HG03565 (cell line): Measurements from ENCODE around the gene HOXA5.

Experiments
- ATAC-seq: cut with Tn5 transposase; IDR thresholded peaks from one replicate; pipeline ENCODE4 v1.9.1; 2021; ENCODE audit warnings: mild to moderate bottlenecking, moderate library complexity; ENCODE audit not compliant: unreplicated experiment

The HOXA5 gene

DNA sequence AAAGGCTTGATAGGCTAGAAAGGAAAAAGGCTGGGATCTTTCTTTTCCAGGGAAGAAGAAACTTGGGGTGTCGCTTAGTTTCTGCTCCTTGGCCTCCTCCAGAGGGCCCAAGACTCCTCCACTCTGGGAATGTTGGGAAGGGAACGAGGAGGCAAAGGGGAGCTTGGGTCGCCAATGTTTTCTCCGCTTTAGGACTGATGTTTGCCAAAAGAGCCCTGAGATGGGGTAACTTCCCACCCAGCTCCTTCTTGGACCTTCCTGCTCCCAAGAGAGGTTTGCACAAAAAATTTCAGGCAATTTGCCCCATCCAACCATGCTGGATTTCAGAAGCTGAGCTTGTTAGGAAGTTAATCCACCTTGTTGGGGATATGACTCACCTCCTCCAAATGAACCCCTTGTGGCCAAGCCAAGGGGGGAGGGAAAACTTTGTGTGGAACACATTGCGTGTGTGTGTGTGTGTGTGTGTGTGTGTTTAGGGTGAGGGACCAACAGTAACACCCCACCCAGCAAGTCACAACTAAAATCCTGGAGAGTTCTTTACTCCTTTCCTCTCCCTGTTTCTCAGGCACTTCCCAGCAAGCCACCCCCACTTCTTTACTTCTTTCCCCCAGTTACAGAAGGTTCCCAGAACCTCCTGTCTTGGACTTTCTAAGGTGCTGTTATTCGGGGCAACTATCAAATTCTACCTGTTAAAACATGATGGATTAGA lies 32.3 kb downstream of the HOXA5 start:
- ATAC-seq = no peak

DNA sequence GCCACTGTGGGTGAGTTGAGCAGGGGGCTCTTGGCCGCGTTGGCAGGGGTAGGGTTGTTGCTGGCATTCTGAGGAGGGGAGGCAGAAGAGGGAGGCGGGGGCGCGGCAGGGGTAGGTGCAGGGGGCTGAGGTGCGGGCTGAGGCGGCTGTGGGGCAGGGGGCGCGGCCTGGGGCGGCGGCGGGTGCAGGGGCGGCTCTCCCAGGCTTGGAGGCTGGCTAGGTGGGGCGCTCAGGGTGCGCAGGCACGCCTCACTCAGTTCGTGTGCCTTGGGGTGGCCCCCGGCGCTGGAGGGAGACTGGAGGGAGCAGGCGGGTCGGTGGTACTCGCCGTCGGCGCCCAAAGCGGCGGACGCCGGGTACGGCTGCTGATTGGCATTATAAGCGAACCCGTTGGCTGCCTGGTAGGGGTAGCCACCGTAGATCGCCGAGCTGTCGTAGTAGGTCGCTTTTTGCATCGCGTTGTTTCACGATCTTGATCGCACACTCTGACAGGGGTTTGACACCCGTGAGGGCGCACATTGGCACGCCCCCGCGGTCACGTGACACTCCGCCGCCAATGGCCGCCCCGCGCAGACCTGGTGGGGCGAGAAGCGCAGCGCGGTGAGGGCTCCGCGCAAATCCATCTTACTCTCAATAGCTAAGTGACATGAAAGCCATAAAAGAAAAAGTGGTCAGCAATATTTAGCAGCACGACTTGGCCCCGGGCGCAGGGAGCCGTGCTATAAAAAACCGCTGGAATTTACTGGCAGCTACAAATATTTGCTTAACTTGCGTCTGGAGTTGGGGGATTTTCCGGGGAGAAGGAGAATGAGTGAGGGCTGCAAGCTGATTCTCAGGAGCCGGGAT lies 33.1 kb downstream of the HOXA5 start:
- no peak for ATAC-seq

DNA sequence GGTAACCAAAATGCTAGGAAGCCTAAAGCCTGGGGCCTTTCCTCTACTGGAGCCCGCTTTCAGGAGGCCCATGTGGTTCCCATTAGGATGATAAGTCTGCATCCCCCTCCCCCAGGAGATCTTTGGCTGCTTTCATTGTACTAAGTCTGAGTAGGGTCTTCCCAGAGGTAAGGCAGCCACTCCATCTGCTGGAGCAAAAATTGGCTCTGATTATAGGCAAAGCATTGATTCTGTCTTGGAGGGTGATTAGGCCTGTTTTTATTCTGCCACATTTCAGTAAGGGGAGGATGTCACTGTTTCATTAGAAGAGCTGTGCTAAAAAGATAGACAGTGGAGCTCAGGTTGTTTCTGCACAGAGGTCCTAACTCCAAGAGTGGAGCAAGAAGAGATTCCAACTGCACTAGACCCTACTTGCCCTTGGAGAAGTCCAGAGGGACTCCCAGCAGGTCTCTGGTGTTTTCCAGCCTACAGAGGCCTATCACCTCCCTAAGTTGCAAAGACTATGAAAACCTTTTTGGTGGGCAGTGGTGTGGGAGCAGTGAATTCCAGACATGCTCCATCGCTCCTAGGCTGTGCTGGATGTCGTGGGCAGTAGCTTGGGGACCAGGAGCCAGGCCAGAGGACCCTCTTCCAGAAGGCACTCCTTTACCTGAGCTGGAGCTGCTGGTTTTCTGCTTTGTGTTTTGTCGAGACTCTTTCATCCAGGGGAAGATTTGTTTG lies 33.9 kb downstream of the HOXA5 start:
- no peak for ATAC-seq

DNA sequence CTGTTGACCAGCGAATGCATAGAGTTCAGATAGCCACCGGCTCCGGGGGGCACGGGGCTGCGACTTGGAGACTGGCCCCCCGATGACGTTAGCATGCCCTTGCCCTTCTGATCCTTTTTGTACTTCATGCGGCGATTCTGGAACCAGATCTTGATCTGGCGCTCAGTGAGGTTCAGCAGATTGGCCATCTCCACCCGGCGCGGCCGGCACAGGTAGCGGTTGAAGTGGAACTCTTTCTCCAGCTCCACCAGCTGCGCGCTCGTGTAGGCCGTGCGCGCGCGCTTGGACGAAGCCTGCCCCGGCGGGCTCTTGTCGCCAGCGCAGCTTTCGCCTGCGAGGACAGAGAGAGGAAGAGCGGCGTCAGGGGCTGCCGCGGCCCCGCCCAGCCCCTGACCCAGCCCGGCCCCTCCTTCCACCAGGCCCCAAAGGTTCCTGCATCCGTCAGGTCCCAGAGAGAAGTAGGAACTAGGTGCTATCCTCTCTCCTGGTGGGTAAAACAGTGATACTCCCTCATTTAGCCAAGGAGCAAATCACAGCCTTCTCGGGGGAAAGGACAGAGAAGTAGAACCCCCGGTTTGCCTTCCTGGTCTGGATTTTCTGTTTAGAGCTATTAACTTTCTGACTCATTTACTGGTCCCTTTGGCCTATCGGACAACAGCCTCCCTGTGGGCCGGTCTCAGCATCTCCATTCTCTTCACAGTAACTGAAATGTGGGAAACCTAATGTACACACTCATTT lies 34.9 kb downstream of the HOXA5 start:
- ATAC-seq = no peak

DNA sequence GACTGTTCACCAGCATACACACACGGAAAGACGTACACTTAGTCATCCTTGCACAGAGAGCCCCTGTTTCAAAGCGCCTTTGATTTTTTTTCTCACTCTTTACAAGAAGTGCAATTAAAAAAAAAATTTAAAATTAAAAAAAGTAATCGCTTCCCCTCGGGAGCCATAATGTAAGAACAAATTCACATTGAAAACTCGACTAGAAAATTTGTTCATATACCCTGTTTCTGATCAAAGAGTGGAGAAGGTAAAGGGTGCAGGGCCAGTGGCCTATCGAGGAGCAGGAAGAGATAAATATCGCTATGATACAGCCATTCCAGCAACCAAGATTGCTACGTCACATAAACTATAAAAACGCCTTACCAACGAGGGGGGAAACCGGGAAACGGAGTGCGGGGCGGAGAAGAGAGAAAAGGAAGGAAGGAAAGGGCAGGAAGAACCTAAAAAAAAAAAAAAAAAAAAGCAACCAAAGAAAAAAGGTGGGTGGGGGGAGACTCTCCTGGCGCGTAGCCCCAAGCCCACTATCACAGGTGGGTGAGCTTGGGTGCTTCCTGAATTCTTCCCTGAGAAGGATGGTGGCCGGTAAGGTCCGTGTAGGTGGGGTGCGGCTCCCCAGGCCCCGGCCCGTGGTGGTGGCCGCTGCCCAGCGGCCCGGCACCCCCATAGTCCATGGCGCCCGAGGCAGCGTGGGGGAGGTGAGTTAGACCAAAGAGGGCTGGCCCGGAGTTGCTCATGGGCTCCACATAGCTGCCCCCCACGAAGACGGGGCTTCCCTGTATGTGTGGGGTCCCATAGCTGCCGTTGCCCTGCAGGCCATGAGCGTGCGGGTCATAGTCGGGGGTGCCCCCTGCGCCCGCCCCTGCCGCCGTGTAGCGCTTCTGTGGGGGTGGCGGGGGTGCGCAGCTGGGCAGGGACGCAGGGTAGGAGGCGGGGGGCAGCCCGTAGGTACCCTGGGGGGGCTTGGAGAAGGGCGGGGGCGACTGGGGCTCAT lies 35.8 kb downstream of the HOXA5 start:
- ATAC-seq = no peak

DNA sequence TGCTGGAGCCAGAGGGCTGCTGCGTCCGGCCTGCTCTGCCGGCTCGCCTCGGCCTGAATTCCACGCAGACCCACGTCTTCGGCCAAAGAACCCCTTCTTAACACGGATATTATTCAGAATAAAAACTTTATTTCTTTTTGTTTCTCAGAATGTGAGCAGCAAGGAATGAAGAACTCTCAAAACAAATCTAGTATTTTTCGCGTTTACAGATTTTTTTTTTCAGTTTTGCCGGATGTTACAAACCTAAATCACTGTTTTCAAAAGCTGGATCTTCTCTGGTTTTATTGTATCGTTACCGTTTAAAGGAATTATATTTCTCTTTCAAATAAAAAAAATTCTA lies 36.6 kb downstream of the HOXA5 start:
- ATAC-seq = no peak

DNA sequence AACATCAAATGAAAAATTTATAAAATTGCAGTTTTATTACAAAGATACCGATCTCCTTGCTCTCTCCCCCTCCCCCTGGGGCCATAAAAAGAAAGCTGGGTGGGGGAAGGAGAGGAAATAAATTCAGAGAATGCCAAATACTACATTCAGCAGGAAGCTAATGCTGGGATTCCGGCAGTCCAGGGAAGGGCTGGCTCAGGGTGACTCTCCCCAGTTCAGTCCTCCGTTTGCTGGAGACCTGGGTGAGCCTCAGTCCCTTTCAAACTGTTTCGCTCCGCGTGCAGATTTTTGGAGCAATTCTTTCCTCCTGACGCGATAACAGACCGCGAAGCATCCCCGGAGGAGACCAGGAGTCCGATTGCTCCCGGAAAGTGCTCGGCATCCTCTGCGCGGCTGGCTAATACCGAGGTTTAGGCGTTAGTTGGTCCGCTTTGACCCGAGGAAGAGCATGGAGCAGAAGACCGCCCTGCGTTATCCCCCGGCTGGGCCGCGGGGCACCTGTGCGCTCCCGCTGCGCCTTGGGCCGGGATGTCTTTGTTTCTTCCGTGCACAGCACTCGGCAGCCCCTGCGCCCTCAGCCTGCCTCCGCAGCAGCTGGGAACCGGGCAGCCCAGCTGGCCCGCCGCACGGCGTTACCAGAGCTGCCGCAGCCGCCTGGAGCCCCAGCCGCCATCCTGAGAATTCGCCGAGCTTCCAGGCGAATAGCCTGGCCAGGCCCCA lies 37.1 kb downstream of the HOXA5 start:
- no peak for ATAC-seq

DNA sequence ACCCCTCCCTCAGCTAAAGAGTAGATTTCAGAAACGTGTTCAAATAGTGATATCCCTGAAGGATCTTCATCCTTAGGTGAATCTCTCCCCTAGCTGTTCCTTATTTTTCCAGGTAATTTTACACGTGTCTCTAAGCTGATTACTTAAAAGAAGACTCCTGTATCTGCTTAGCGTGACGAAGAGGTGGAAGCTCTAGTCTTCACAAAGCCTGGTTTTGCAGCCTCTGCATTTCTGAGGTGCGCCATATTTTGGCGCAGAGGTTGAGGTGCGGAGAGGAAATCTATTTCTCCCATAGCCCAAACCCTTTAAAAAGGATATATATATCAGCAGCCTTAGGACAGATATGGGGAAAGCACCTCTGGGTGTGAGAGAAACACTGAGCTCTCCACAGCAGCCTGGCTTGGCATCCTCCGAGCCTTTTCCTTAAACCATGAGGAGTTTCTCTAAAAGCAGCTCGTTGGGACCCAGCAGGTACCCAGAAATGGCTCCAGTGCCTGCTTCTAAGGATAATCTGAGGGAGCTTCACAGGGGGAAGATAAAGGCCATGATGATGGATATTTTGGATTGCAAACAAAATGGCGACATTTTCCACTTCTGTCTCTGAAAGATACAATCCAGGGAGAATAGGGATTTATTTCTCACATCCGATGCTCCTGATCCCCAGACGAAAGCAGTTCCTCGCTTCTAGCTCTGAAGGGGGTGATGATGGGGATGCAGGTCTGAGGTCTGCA lies 38.0 kb downstream of the HOXA5 start:
- no peak for ATAC-seq

DNA sequence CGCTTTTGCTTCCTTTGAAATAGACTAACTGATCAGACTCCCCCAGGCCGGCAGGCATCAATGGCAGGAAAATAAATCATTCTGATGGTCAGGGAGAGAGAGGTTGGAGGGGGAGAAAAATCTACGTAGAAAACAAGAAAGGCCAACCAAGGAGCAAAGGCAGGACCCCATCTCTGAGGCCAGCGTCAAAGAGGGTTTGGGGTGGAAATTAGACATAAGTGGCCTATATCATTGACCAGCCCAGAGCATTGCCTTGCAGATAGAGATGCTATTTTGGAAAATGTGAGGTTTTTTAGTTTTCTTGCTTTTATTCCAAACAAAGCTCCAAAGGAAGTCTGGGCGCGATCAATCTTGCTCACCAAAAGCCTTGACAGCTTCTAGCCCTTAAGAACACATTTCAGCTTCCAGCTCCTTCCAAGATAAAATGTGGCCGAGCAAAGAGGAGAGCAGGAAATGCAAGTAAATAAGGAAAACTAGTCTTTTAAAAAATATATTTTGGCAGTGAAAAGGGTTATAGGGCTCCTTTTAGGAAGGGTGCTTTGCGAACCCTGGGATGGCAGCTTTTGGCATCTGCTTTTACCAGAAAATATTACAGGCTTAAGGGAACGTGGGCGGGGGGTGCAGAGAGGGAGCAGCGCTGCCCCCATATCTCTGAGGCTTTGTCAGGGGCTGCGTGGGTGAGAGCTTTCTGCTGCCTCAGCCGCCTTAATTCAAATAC lies 39.0 kb downstream of the HOXA5 start:
- ATAC-seq = no peak

DNA sequence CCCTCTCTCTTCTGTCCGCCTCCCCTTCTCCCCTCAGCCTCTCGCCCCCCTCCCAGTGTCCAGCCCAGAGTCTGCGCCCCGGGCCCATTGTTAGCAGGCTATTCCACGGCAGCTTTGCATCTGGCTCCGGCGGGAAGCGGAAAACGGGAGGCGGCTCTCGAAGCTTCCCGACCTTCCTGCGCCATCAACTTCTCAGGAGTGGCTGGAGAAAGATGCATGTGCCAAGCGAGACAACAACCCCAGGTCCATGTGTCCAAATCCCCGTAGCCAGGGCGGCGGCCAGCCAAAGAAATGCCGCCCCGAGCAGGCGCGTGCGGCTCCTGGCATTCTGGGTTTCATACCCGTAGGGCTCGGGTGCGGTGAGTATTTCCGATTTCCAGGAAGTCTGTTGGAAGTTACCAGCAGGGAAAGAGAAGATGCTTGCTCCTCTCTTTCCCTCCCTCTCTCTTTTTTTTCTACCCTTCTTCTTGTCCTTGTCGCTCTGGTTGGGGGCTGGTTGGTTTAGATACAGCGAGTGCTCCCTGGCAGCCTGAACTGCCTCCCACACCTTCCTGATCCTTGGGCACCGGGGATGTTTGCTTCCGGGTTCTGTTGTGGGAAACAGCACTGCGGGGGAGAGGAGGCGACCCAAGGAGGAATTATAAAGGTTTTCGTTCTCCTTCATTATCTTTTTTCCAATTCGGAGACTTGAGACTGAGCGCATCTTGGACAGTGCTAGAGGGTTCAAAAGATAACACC lies 39.8 kb downstream of the HOXA5 start:
- no peak for ATAC-seq

DNA sequence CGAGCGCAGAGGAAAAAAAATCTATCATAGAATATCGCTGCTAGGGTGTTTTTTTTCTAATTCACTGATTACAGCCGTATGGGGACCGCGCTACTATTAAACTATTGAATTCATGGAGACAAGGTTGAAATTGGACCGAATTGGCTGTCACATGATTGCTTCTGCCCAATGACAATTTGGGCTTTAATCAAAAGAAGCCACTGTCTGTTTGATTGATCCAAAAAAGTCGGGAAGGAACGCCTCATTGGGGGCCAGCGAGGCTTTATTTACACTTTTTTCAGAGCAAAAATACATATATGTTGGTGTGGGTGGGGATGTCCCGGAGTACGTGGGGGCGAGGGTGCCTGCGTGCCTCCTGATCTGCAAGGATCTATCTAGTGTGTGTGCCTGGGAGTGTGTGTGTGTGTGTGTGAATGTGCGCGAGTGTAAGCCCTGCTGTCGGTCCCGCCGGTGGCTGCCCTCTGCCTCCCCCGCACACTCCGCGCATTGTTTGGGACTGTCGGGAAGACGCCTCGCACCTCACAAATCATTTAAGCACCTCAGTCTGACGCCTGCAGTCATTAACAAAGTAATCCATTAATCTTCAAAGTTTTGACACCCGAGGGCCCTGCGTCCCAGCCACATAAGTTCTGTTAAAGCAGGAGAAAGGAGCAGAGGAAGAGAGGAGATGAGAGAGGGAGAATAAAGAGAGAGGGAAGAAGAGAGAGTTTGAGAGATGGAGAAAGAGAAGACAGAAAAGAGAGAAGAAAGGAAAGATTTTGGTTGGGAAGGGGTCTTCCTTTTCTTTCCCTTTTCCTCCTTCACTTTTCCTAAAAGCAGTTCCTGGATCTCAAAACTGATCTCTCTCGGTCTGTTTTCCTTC lies 40.7 kb downstream of the HOXA5 start, which contains the start of gene HOXA2:
TSS of gene HOXA2 (minus strand) at position 103 of the 862 bp plus-strand sequence. CDS start 183 bp downstream, outside the sequence.
- no peak for ATAC-seq

DNA sequence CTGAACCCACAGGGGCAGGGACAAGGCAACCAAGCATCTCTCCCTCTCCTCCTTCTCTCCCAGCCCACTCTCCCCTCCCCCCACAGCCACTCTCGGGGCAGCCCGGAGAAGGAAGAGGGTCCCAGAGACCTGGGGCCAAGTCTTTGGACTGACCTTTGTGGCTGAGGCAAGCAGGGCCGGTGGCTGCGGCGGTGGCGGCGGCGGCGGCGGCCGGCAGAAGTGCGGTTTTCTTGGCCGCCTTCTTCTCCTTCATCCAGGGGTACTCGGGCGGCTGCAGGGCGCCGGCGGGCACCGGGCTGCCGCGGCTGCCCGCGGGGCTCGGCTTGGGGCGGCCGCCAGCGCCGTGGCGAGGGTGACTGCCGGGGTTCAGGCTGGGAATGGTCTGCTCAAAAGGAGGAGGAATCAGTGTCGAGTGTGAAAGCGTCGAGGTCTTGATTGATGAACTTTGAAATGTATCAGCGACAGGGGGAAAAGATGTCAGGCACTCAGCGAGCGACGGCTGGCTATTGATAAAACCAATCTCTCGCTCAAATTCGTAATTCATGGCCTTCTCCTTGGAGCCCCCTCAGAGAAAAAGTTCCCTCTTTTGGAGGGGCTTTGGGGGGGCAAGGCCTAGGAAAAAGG lies 41.4 kb downstream of the HOXA5 start:
- no peak for ATAC-seq

DNA sequence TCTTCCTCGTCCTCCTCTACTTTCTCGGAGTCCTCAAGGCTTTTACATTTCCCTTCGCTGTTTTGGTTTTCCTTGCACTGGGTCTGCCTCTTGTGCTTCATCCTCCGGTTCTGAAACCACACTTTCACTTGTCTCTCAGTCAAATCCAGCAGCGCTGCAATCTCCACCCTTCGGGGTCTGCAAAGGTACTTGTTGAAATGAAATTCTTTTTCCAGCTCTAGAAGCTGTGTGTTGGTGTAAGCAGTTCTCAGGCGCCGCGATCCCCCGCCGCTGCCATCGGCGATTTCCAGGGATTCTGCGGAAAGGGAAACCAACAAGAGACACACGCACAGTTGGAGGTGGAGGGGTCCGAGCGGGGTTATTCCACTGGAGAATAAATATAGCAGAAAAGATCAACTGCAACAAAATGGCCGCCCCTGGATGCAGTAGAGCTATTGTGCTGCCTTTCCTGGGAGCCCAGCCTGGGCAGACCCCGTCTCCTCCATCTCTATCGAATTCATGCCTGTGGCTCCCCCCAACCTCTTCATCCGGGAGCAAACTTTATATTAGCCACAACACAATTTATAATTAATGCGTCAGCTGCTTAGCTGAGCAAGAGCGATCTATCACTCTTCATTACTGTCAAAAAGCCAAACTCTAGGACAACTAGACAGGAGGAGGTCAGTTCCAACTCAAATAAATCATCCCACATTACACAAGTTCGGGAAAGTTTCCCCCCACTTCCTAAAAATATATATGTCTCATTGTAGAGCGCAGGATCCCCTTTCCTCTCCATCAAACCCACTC lies 42.1 kb downstream of the HOXA5 start:
- no peak for ATAC-seq

DNA sequence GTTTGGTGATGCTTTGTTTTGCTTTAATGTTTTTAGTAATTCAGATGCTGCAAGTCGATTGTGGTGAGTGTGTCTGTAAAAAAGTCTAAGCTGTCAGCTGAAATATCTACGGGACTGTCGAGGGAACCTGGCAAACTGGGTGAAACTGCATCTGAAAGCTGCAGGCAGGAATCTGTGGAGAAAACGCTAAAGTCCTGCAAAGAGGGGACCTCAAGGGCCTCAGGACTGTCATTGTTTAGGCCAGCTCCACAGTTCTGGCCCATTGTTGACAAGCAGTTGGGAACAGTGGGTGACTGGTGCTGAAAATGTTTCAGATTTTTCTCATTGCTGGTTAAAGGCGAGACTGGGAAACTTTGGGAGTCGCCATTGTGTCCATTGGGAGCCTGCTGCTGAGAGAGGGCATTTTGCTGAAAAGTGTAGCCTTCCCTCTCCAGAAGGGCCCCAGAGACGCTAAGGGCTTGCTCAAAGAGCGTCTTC lies 42.7 kb downstream of the HOXA5 start:
- no peak for ATAC-seq
